GM20000 (cell line): Measurements from ENCODE around the gene TSC22D2.

Source experiments
- DNase-seq: peaks from one replicate; pipeline ENCODE4 v3.0.0; 2012; ENCODE audit warnings: low spot score
- CTCF ChIP-seq: IDR thresholded peaks from 2 replicates; pipeline ENCODE4 v1.5.1; 2012; ENCODE audit warnings: mild to moderate bottlenecking, control low read depth; ENCODE audit errors: extremely low read depth, missing control alignments

TSC22D2 gene

GRCh38 chr3:150409512-150410310 lies 1.6 kb downstream of the TSC22D2 start:
- TF ChIP-seq CTCF, result peak; percentile 65
- peak; percentile 81 for DNase-seq

GRCh38 chr3:150410311-150411105 lies 2.4 kb downstream of the TSC22D2 start:
- peak; percentile 17 for DNase-seq
- no peak for TF ChIP-seq CTCF

DNA sequence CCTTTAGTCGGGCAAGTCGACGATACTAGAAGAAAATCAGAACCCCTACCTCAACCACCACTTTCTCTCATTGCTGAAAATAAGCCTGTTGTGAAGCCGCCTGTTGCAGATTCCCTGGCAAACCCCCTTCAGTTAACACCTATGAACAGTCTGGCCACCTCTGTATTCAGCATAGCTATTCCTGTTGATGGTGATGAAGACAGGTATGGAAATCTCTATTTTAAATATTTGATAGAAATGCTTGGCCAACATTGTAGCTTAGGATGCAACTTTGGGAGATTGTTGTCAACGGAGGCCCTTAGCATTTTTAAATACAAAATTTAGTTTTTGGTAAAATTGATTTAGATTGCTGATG lies 3.0 kb downstream of the TSC22D2 start:
- DNase-seq, result no peak
- no peak for TF ChIP-seq CTCF

GRCh38 chr3:150411546-150411945 lies 3.4 kb downstream of the TSC22D2 start:
- no peak for TF ChIP-seq CTCF
- no peak for DNase-seq

GRCh38 chr3:150411976-150412375 lies 3.9 kb downstream of the TSC22D2 start:
- DNase-seq, result no peak
- no peak for TF ChIP-seq CTCF

- peak; percentile 19 for DNase-seq
- TF ChIP-seq CTCF, result no peak
Measured at GRCh38 chr3:150412561-150413231, 4.6 kb downstream of the TSC22D2 start.

DNA sequence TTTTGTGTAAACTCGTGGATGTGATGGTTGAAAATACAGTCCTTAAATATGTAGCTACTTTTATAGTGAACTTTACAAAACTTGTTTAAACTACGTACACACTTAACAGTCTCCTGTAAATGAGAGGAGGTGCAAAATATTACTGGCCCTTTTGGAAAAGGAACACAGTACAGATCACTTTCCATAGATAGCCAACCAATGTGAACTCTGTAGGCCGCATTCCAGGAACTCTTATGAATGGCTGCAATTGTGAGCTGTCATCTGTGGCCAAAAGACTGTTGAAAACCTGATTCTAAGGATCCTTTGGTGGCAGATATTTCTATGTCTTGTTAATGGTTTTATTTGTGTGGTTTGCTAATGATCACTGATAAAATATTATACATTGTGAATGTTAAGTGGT lies 6.2 kb downstream of the TSC22D2 start:
- no peak for TF ChIP-seq CTCF
- DNase-seq, result no peak
